NOMO-1 (cell line): Measurements from ENCODE around the gene COX4I2.

Experiments
- DNase-seq, 2 experiments: peaks; one replicate each; lab custom pipeline; 2025; ENCODE audit not compliant: unreplicated experiment in 2 of 2; lab: John Stamatoyannopoulos, UW

The COX4I2 gene

DNA sequence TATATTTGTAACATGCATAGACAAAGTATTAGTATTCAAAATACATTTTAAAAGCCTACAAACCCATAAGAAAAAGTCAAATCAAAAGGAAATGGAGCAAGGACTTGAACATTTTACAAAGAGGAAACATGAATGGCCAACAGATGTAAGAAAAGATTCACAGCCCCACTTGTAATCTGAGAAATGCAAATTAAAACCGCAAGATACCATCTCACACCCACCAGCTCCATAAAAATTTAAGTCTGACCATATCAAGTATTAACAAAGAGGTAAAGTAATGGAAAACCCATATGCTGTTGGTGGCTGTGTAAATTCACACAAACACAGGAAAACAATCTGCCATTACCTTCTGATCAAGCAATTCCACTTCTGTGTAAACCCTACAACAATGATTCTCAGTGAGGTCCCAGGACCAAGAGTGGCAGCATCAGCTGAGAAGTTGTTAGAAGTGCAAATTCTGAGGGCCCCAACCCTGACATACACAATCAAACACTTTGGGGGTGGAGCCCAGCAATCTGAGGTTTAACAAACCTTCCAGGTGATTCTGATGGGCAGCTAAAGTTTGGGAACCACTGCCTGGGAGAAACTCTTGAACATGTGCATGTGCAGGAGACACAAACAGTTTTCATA lies 54.0 kb downstream of the COX4I2 start:
- DNase-seq = no peak

- no peak for DNase-seq
These were observed 55.7 kb downstream of the COX4I2 start for GRCh38 chr20:31693402-31693801.

DNA sequence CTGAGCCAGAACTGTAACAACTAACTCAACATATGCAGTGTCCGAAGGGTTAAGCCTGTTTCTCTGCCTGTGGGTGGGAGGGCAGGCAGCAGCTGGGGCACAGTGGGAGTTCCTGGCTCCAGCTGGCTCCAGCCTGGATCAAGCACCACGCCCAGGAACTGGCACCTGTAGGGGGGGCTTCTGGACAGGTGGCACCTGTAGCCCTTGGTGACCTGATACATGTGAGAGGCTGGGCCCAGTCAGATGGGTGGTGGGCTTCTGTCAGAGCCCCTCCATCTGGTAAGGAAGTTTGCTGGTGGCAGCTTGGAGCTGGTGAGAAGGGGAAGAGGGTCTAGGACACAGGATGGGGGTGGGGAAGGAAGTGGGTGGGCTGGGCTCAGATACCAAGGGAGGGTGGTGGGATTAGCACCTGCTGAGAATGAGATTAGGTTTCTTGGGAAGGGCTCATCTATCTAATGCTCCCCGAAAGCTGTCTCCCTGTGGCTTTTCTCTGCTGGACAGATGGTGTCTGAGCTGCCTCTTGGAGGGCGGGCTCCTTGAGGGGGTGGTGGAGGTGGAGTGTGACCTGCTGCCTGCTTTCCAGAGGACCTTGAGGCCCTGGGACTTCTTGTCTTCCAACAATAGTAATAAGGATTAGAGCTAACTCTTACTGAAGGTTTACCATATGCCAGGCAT lies 56.4 kb downstream of the COX4I2 start:
- DNase-seq = no peak
